ENCODE data around the gene VRK1. TPM values are rescaled to one million over a fixed set of nuclear protein-coding genes. Genes with fewer than 3 reads are reported as not detected.

Gene VRK1
- total RNA-seq, 4 donors from 2014 or later: 11.3 to 18.2 (median 16.7) TPM

DNA sequence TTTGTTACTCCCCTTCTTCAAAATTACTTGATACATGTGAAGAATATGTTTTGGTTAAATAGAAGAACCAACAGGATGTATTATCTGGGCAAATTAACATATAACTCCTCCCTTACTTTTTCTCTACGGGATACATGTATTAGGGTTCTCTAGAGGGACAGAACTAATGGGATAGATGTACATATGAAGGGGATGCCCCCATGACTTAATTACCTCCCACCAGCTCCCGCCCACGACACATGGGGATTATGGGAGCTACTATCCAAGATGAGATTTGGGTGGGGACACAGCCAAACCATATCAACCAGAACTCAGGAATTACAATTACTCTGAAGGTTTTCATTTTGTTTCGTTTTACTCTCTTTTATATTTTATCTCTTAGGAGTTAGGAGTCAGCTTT lies 41.3 kb downstream of the VRK1 start:
- Histone ChIP-seq H3K9me3 (no peaks in the 10 kb centered on the region), H3K36me3 (peaks cover 0 to 47% of the 10 kb centered on the region in 2 donors), H3K27me3 (no peaks in the 10 kb centered on the region), H3K4me3 (no peak overlapping the region), H3K27ac (no peak overlapping the region), H3K4me1 (no peaks in the 10 kb centered on the region)
- ATAC-seq: no peak
- WGBS, 2 donors (ENCODE audit: low coverage in 1 of 2): 90 to 100% methylated on average over 1 to 4 of the region's 4 CpGs
- TF ChIP-seq, protein P1, sequence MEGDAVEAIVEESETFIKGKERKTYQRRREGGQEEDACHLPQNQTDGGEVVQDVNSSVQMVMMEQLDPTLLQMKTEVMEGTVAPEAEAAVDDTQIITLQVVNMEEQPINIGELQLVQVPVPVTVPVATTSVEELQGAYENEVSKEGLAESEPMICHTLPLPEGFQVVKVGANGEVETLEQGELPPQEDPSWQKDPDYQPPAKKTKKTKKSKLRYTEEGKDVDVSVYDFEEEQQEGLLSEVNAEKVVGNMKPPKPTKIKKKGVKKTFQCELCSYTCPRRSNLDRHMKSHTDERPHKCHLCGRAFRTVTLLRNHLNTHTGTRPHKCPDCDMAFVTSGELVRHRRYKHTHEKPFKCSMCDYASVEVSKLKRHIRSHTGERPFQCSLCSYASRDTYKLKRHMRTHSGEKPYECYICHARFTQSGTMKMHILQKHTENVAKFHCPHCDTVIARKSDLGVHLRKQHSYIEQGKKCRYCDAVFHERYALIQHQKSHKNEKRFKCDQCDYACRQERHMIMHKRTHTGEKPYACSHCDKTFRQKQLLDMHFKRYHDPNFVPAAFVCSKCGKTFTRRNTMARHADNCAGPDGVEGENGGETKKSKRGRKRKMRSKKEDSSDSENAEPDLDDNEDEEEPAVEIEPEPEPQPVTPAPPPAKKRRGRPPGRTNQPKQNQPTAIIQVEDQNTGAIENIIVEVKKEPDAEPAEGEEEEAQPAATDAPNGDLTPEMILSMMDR (IDR thresholded peaks at IDR 0.05): no peak
- no peak for TF ChIP-seq POLR2AphosphoS5 (IDR thresholded peaks at IDR 0.05)
- no peak for TF ChIP-seq EP300 (IDR thresholded peaks at IDR 0.05)

DNA sequence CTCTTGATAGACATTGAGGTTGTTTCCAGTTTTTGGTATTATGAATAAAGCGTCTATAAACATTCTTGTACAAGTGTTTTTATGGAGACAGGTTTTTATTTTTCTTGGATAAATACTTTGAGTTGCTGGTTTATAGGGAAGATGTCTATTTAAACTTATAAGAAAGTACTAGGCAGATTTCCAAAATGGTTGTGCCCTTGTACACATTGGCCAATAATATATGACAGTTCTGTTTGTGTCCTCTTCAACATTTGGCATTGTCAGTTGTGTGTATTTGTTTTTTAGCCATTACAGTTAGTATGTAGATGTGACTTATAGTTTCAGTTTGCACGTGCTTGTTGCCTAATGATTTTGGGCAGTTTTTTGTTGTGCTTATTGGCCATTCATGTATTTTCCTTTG lies 42.1 kb downstream of the VRK1 start:
- Histone ChIP-seq H3K4me1 (no peaks in the 10 kb centered on the region), H3K27ac (no peak overlapping the region), H3K27me3 (no peaks in the 10 kb centered on the region), H3K36me3 (peaks cover 0 to 40% of the 10 kb centered on the region in 2 donors), H3K4me3 (no peak overlapping the region), H3K9me3 (no peaks in the 10 kb centered on the region)
- TF ChIP-seq POLR2A (IDR thresholded peaks at IDR 0.05): no peak
- no peak for TF ChIP-seq POLR2AphosphoS5 (IDR thresholded peaks at IDR 0.05)
- TF ChIP-seq EP300 (IDR thresholded peaks at IDR 0.05): no peak
- TF ChIP-seq, protein P1 (IDR thresholded peaks at IDR 0.05): no peak
- WGBS, 2 donors (ENCODE audit: low coverage in 1 of 2): 76 to 89% methylated on average over 2 of the region's 2 CpGs
- no peak for ATAC-seq

DNA sequence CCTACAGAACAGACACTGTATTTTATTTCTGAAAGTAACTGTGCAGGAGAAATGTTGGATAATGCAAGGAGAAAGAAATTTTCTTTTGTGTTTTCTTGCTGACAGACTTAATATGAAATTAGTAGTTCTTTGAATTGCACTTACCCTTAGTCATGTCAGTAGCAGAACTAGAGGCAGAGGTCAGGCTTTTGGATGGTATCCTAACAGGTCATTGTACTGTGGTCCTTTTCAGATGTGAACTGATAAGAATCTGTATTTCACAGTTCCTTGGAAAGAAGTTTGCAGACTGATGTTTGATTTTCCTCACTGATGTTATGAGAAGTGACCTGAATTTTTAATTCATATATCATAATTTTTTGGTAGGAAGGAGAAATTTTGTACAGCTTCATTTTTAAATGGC lies 46.0 kb downstream of the VRK1 start:
- TF ChIP-seq EP300 (IDR thresholded peaks at IDR 0.05) (no peak), POLR2AphosphoS5 (IDR thresholded peaks at IDR 0.05) (no peak), POLR2A (IDR thresholded peaks at IDR 0.05) (no peak)
- TF ChIP-seq, protein P1 (IDR thresholded peaks at IDR 0.05): no peak
- H3K27ac ChIP-seq: no peak overlapping the region
- H3K9me3 ChIP-seq: no peaks in the 10 kb centered on the region
- no peak for ATAC-seq
- H3K27me3 ChIP-seq: no peaks in the 10 kb centered on the region
- peaks cover 0 to 16% of the 10 kb centered on the region in 2 donors for H3K36me3 ChIP-seq
- no peak overlapping the region for H3K4me3 ChIP-seq
- H3K4me1 ChIP-seq: no peaks in the 10 kb centered on the region

DNA sequence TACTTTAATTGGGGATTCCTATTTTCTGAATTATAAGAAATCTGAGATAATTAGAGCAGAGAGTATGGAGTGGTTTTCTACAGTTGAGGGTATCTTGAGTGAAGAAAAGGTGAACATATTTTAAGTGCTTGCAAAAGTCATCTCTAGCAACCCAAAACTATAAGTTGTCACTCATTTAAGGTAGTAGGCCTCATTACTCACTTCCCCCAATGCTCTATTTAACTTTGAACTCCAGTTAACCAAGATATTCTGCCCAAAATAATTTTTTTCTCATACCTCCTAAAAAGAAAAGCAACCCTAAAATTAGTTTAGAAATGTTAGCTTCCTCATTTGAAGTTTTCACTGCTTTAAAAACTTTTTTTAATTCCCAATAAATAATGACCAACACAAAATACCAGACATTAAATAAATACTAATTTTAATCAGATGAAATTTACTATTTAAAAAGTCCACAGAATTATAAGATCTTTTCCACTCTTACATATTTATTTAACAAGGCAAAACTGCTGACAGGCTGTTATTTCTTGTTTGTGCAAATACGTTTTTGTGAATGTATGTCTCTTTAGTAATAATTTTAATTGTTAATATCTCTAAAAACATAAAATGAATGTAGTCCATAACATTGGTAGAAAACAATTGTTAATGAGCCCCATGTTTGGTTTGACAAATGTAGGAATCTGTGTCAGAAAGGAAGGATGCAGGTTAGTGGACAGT lies 47.8 kb downstream of the VRK1 start:
- WGBS, 2 donors (ENCODE audit: low coverage in 1 of 2): 100% methylated on average over 1 of the region's 1 CpG
- TF ChIP-seq POLR2AphosphoS5 (IDR thresholded peaks at IDR 0.05) (no peak), POLR2A (IDR thresholded peaks at IDR 0.05) (no peak), EP300 (IDR thresholded peaks at IDR 0.05) (no peak)
- TF ChIP-seq, protein P1 (IDR thresholded peaks at IDR 0.05): no peak
- H3K9me3 ChIP-seq: no peaks in the 10 kb centered on the region
- H3K36me3 ChIP-seq: peaks cover 0 to 18% of the 10 kb centered on the region in 2 donors
- no peak for ATAC-seq
- no peak overlapping the region for H3K27ac ChIP-seq
- no peaks in the 10 kb centered on the region for H3K4me1 ChIP-seq
- no peak overlapping the region for H3K4me3 ChIP-seq
- H3K27me3 ChIP-seq: no peaks in the 10 kb centered on the region

DNA sequence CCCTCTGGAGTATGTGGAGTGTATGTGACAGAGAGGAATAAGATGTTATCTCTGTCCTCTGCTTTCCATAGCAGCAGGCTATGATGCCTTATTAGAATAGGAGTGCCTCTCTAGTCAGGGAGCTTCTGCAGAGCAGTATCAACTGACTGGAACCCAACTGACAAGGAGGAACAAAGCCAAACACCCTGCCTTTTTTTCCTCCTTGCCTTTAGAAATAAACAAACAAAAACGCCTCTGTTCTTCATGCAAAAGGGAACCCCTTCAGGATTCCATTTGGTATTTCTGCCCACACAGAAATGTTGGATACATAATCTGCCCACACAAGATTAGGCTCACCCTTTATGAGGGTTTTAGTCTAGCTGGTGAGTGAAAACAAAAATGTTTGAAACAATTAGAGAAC lies 50.3 kb downstream of the VRK1 start:
- Histone ChIP-seq H3K27ac (no peak overlapping the region), H3K27me3 (no peaks in the 10 kb centered on the region), H3K9me3 (no peaks in the 10 kb centered on the region), H3K4me3 (no peak overlapping the region), H3K36me3 (peaks cover 0 to 18% of the 10 kb centered on the region in 2 donors), H3K4me1 (no peaks in the 10 kb centered on the region)
- TF ChIP-seq POLR2A (IDR thresholded peaks at IDR 0.05) (no peak), EP300 (IDR thresholded peaks at IDR 0.05) (no peak), POLR2AphosphoS5 (IDR thresholded peaks at IDR 0.05) (no peak)
- TF ChIP-seq, protein P1 (IDR thresholded peaks at IDR 0.05): no peak
- ATAC-seq: no peak
- 100% methylated on average over 1 of the region's 1 CpG; no CpG with 5 or more reads in 1 of the 2 donors for WGBS, 2 donors (ENCODE audit: low coverage in 1 of 2)
